NCI-H1436 (cell line): ENCODE measurements around the gene SND1.
A peak's percentile ranks its signal among the peaks of the same experiment; 100 is the strongest.

Source experiments
- DNase-seq: peaks from one replicate; lab custom pipeline; 2025; lab: John Stamatoyannopoulos, UW

SND1 gene

GRCh38 chr7:127651556-127652332 is at the start of gene SND1:
TSS of gene SND1 (plus strand) at chr7:127652194. CDS start at chr7:127652374, 180 bp downstream.
- DNase-seq = peak; percentile 97

GRCh38 chr7:127608446-127608845 is 43.5 kb upstream of the SND1 start:
- no peak for DNase-seq

- DNase-seq = no peak
Measured at GRCh38 chr7:127609297-127609696, 42.7 kb upstream of the SND1 start.

- no peak for DNase-seq
Measured at GRCh38 chr7:127612263-127612662, 39.7 kb upstream of the SND1 start.

GRCh38 chr7:127616724-127617123 is 35.3 kb upstream of the SND1 start:
- DNase-seq = no peak

GRCh38 chr7:127618042-127618441 is 34.0 kb upstream of the SND1 start, which contains the start of gene PAX4:
TSS of gene PAX4 (minus strand) at chr7:127618142. CDS start at chr7:127615928, 2,214 bp downstream.
- DNase-seq = no peak

GRCh38 chr7:127618775-127619174 is 33.2 kb upstream of the SND1 start:
- no peak for DNase-seq

GRCh38 chr7:127619681-127620405 is 32.2 kb upstream of the SND1 start:
- no peak for DNase-seq

GRCh38 chr7:127620406-127621233 is 31.4 kb upstream of the SND1 start:
- no peak for DNase-seq

GRCh38 chr7:127625331-127625730 is 26.7 kb upstream of the SND1 start:
- no peak for DNase-seq

GRCh38 chr7:127628445-127628844 is 23.5 kb upstream of the SND1 start:
- no peak for DNase-seq

- DNase-seq = peak; percentile 47
Measured at GRCh38 chr7:127629268-127629854, 22.6 kb upstream of the SND1 start.

- DNase-seq = no peak
Measured at GRCh38 chr7:127632276-127632910, 19.6 kb upstream of the SND1 start.

GRCh38 chr7:127635659-127636285 is 16.2 kb upstream of the SND1 start:
- DNase-seq = no peak

GRCh38 chr7:127638197-127638596 is 13.8 kb upstream of the SND1 start:
- no peak for DNase-seq

- no peak for DNase-seq
Measured at GRCh38 chr7:127644484-127644883, 7.5 kb upstream of the SND1 start.

GRCh38 chr7:127647636-127648035 is 4.4 kb upstream of the SND1 start:
- DNase-seq = no peak

GRCh38 chr7:127648986-127649385 is 3.0 kb upstream of the SND1 start:
- no peak for DNase-seq

GRCh38 chr7:127650847-127651555 is 993 bp upstream of the SND1 start:
- no peak for DNase-seq
